Chondrocyte (in vitro differentiated cells): ENCODE data around the gene POP7. TPM values are rescaled to one million over a fixed set of nuclear protein-coding genes. Genes with fewer than 3 reads are reported as not detected.

Experiments used
- DNase-seq: peaks from one replicate; pipeline ENCODE4 v3.0.0; 2021; ENCODE audit warnings: mixed read lengths, low spot score
- H3K27ac Mint-ChIP-seq: one replicate; pipeline ENCODE4 v1.8.0; 2021; ENCODE audit warnings: mild to moderate bottlenecking, moderate library complexity, mixed read lengths; ENCODE audit not compliant: unreplicated experiment
- H3K27me3 Mint-ChIP-seq: 2 replicates; pipeline ENCODE4 v1.8.0; 2021; ENCODE audit warnings: low read depth, mixed read lengths
- H3K36me3 Mint-ChIP-seq: 2 replicates; pipeline ENCODE4 v1.8.0; 2021; ENCODE audit warnings: low read depth, mixed read lengths
- H3K4me1 Mint-ChIP-seq: 2 replicates; pipeline ENCODE4 v1.8.0; 2021; ENCODE audit warnings: low read depth, mild to moderate bottlenecking, mixed read lengths
- H3K4me3 Mint-ChIP-seq: one replicate; pipeline ENCODE4 v1.8.0; 2021; ENCODE audit warnings: mild to moderate bottlenecking, moderate library complexity, mixed read lengths; ENCODE audit not compliant: unreplicated experiment
- H3K9me3 Mint-ChIP-seq: 2 replicates; pipeline ENCODE4 v1.8.0; 2021; ENCODE audit warnings: low read depth, mixed read lengths
- total RNA-seq: library from RNA; stranded (reverse); gene quantifications from 3 replicates; pipeline ENCODE4 v1.2.1, GENCODE V29; 2021
- TF ChIP-seq, protein P1 (sequence below): fragments of 200-600 bp; sonication (generic); IDR thresholded peaks from 2 replicates; pipeline ENCODE4 v1.5.0; 2021; ENCODE audit warnings: antibody characterized with exemption, mild to moderate bottlenecking, moderate library complexity

POP7 gene
- total RNA-seq, 1 donor from 2014 or later = 25.5 TPM

DNA sequence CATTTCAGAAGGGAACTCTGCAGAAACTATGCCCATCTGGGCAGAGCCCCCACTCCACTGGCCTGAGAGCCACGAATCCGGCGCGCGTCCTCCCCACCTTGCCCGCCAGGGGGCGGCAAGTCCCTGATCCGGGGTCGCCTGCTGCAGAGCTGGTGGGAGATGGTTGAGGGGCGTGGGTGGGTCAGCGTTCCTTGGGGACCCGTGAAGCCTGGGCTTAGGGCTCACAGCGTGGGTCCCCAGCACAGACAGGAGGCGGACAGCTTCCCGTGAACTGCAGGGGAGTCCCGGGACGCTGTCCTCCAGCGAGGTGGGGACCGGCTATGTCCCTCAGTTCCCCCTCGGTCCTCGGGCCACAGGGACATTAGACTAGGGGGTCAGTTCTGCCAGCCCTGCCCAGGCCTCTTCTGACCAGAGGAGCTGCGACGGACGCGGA lies 585 bp upstream of the POP7 start:
- Mint-ChIP-seq H3K27me3 (peaks cover 6% of the 10 kb centered on the region), H3K27ac (peak overlapping the region; percentile 89), H3K4me3 (peak overlapping the region; percentile 96), H3K9me3 (no peaks in the 10 kb centered on the region), H3K4me1 (peaks cover 12% of the 10 kb centered on the region), H3K36me3 (peaks cover 1% of the 10 kb centered on the region)
- no peak for DNase-seq
- TF ChIP-seq, protein P1, sequence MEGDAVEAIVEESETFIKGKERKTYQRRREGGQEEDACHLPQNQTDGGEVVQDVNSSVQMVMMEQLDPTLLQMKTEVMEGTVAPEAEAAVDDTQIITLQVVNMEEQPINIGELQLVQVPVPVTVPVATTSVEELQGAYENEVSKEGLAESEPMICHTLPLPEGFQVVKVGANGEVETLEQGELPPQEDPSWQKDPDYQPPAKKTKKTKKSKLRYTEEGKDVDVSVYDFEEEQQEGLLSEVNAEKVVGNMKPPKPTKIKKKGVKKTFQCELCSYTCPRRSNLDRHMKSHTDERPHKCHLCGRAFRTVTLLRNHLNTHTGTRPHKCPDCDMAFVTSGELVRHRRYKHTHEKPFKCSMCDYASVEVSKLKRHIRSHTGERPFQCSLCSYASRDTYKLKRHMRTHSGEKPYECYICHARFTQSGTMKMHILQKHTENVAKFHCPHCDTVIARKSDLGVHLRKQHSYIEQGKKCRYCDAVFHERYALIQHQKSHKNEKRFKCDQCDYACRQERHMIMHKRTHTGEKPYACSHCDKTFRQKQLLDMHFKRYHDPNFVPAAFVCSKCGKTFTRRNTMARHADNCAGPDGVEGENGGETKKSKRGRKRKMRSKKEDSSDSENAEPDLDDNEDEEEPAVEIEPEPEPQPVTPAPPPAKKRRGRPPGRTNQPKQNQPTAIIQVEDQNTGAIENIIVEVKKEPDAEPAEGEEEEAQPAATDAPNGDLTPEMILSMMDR = peak; percentile 99

DNA sequence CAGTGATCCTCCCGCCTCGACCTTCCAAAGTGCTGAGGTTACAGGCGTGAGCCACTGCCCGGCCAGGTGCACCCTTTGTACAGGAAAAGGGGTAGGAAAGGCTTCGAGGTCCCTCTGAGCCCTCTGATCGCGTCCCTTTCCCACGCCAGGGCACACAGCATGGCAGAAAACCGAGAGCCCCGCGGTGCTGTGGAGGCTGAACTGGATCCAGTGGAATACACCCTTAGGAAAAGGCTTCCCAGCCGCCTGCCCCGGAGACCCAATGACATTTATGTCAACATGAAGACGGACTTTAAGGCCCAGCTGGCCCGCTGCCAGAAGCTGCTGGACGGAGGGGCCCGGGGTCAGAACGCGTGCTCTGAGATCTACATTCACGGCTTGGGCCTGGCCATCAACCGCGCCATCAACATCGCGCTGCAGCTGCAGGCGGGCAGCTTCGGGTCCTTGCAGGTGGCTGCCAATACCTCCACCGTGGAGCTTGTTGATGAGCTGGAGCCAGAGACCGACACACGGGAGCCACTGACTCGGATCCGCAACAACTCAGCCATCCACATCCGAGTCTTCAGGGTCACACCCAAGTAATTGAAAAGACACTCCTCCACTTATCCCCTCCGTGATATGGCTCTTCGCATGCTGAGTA lies 871 bp downstream of the POP7 start:
- TF ChIP-seq, protein P1 = no peak
- Mint-ChIP-seq H3K4me3 (peak overlapping the region; percentile 96), H3K9me3 (no peaks in the 10 kb centered on the region), H3K27ac (peak overlapping the region; percentile 89), H3K36me3 (peaks cover 1% of the 10 kb centered on the region), H3K27me3 (peaks cover 4% of the 10 kb centered on the region), H3K4me1 (peaks cover 12% of the 10 kb centered on the region)
- no peak for DNase-seq

GRCh38 chr7:100708395-100708794 lies 2.5 kb downstream of the POP7 start:
- H3K27ac Mint-ChIP-seq = no peak overlapping the region
- H3K9me3 Mint-ChIP-seq = no peaks in the 10 kb centered on the region
- DNase-seq = no peak
- H3K27me3 Mint-ChIP-seq = no peaks in the 10 kb centered on the region
- H3K4me3 Mint-ChIP-seq = no peak overlapping the region
- peaks cover 1% of the 10 kb centered on the region for H3K36me3 Mint-ChIP-seq
- peaks cover 12% of the 10 kb centered on the region for H3K4me1 Mint-ChIP-seq
- TF ChIP-seq, protein P1 = no peak

GRCh38 chr7:100710452-100710851 lies 4.5 kb downstream of the POP7 start:
- Mint-ChIP-seq H3K9me3 (no peaks in the 10 kb centered on the region), H3K27me3 (no peaks in the 10 kb centered on the region), H3K4me1 (peaks cover 12% of the 10 kb centered on the region), H3K36me3 (peaks cover 1% of the 10 kb centered on the region), H3K27ac (no peak overlapping the region), H3K4me3 (no peak overlapping the region)
- DNase-seq = no peak
- TF ChIP-seq, protein P1 = no peak

- Mint-ChIP-seq H3K9me3 (no peaks in the 10 kb centered on the region), H3K4me3 (no peak overlapping the region), H3K27ac (no peak overlapping the region), H3K36me3 (peaks cover 1% of the 10 kb centered on the region), H3K27me3 (no peaks in the 10 kb centered on the region), H3K4me1 (peaks cover 11% of the 10 kb centered on the region)
- TF ChIP-seq, protein P1 = no peak
- DNase-seq = no peak
Measured at GRCh38 chr7:100711369-100711768, 5.4 kb downstream of the POP7 start.
